Gastrocnemius medialis (tissue), 4 donors: ENCODE data around the gene CROCC. TPM values are rescaled to one million over a fixed set of nuclear protein-coding genes. Genes with fewer than 3 reads are reported as not detected.
"Not testable (repeated sequence)": the region's sequence is repeated elsewhere in the genome, so short reads cannot be mapped to it uniquely, and the experiment has no call there.

Source experiments
- ATAC-seq, 2 donors: fragments of 150-250 bp; one replicate each; pipeline ENCODE4 v1.9.1; 2016
- DNase-seq, 2 donors: peaks; one replicate each; pipeline ENCODE4 v3.0.0-alpha.2; 2019
- H3K27ac ChIP-seq, 4 donors: fragments of 200-600 bp; sonication (generic); 1 replicate in 1 of 4; 2 replicates in 3 of 4; pipeline ENCODE4 v1.5.1; 2016 to 2018; ENCODE audit warnings: mild to moderate bottlenecking in 2 of 4, moderate library complexity in 1 of 4
- H3K27me3 ChIP-seq, 3 donors: fragments of 200-600 bp; sonication (generic) in 2 of 3; 1 replicate in 1 of 3; 2 replicates in 2 of 3; pipeline versions ENCODE4 v1.5.1 to v1.6.0; 2016 to 2019; ENCODE audit warnings: mild to moderate bottlenecking in 1 of 3, moderate library complexity in 1 of 3
- H3K36me3 ChIP-seq, 2 donors: fragments of 200-600 bp; sonication (generic) in 1 of 2; one replicate each; pipeline ENCODE4 v1.5.1; 2017 to 2018
- H3K4me1 ChIP-seq, 2 donors: fragments of 200-600 bp; sonication (generic) in 1 of 2; one replicate each; pipeline ENCODE4 v1.5.1; 2016 to 2017; ENCODE audit warnings: mild to moderate bottlenecking in 2 of 2
- H3K4me3 ChIP-seq, 4 donors: fragments of 200-600 bp; sonication (generic) in 3 of 4; 1 replicate in 1 of 4; 2 replicates in 3 of 4; pipeline ENCODE4 v1.5.1; 2016 to 2019; ENCODE audit warnings: mild to moderate bottlenecking in 2 of 4
- H3K9me3 ChIP-seq, 3 donors: fragments of 200-600 bp; sonication (generic) in 2 of 3; 1 replicate in 1 of 3; 2 replicates in 2 of 3; pipeline ENCODE4 v1.5.1; 2016 to 2019
- CTCF ChIP-seq, 5 experiments: fragments of 450-650 bp in 3 of 5; fragments of 200-600 bp in 2 of 5; sonication (generic) in 2 of 5; IDR thresholded peaks in 4 of 5; conservative IDR thresholded peaks in 1 of 5; 1 replicate in 4 of 5; 2 replicates in 1 of 5; pipeline ENCODE4 v1.5.1; 2016 to 2019; ENCODE audit warnings: antibody characterized with exemption in 5 of 5, mild to moderate bottlenecking in 3 of 5, moderate library complexity in 3 of 5
- POLR2A ChIP-seq, 2 donors: fragments of 450-650 bp; IDR thresholded peaks; one replicate each; pipeline ENCODE4 v1.6.1; 2017; ENCODE audit warnings: antibody characterized with exemption in 2 of 2, mild to moderate bottlenecking in 2 of 2, moderate library complexity in 2 of 2
- in situ Hi-C, 4 donors: fragments of 200-750 bp; cut with MboI; loops; one replicate each; pipeline versions ENCODE4 v1.15.0 to v1.8.0; 2017; ENCODE audit warnings: low sequenced_read_pairs in 4 of 4
- intact Hi-C: fragments of 100-400 bp; cut with DNase I; formaldehyde crosslinking; loops from one replicate; pipeline ENCODE4 v1.15.1; 2023; ENCODE audit warnings: low total_unique reads
- total RNA-seq, 4 donors: library from RNA; depleted of rRNA; stranded (reverse); fragments of >200 nt; gene quantifications; one replicate each; pipeline versions ENCODE4 v1.1.0 to v1.2.3, GENCODE V29; 2016

CROCC gene
- total RNA-seq, 4 donors from 2014 or later: 3.0 to 8.0 (median 5.3) TPM

GRCh38 chr1:16927256-16927655, 5.5 kb downstream of the CROCC start:
- Histone ChIP-seq H3K36me3 (peaks cover 0 to 16% of the 10 kb centered on the region in 2 donors), H3K4me1 (no peaks in the 10 kb centered on the region), H3K27ac (no peak overlapping the region), H3K9me3 (no peaks in the 10 kb centered on the region), H3K27me3 (no peaks in the 10 kb centered on the region), H3K4me3 (no peak overlapping the region)
- in situ Hi-C loops (no loop called here), intact Hi-C loops (no loop called here)
- DNase-seq (no peak), ATAC-seq (no peak)
- TF ChIP-seq CTCF (IDR thresholded peaks at IDR 0.05 in 4 of 5, conservative IDR thresholded peaks at IDR 0.05 in 1 of 5): no peak
- TF ChIP-seq POLR2A (IDR thresholded peaks at IDR 0.05): no peak

GRCh38 chr1:16927711-16928485, 6.2 kb downstream of the CROCC start:
- DNase-seq (no peak), ATAC-seq (no peak)
- no peak overlapping the region for H3K4me3 ChIP-seq
- TF ChIP-seq CTCF (IDR thresholded peaks at IDR 0.05 in 4 of 5, conservative IDR thresholded peaks at IDR 0.05 in 1 of 5) (no peak), POLR2A (IDR thresholded peaks at IDR 0.05) (no peak)
- intact Hi-C loops: no loop called here
- H3K27me3 ChIP-seq: no peaks in the 10 kb centered on the region
- H3K4me1 ChIP-seq: no peaks in the 10 kb centered on the region
- peaks cover 0 to 16% of the 10 kb centered on the region in 2 donors for H3K36me3 ChIP-seq
- in situ Hi-C loops: no loop called here
- no peak overlapping the region for H3K27ac ChIP-seq
- H3K9me3 ChIP-seq: no peaks in the 10 kb centered on the region

- intact Hi-C loops, DNase-seq: not testable (repeated sequence)
These were observed 7.7 kb downstream of the CROCC start for GRCh38 chr1:16929146-16930041.

GRCh38 chr1:16931206-16931934, 9.6 kb downstream of the CROCC start:
- H3K27ac ChIP-seq, intact Hi-C loops, H3K4me1 ChIP-seq, ATAC-seq, in situ Hi-C loops, H3K9me3 ChIP-seq, H3K4me3 ChIP-seq, DNase-seq, H3K27me3 ChIP-seq: not testable (repeated sequence)
- H3K36me3 ChIP-seq: peaks cover 0 to 24% of the 10 kb centered on the region in 2 donors

More at GRCh38 chr1:16929146-16930041, 7.7 kb downstream of the CROCC start:
- H3K27ac ChIP-seq, H3K4me3 ChIP-seq, H3K27me3 ChIP-seq, H3K9me3 ChIP-seq, ATAC-seq, H3K4me1 ChIP-seq, in situ Hi-C loops: not testable (repeated sequence)
- peaks cover 0 to 16% of the 10 kb centered on the region in 2 donors for H3K36me3 ChIP-seq

- ATAC-seq, H3K4me3 ChIP-seq, in situ Hi-C loops, DNase-seq, H3K9me3 ChIP-seq, H3K27ac ChIP-seq, H3K27me3 ChIP-seq, H3K4me1 ChIP-seq, intact Hi-C loops: not testable (repeated sequence)
- peaks cover 0 to 39% of the 10 kb centered on the region in 2 donors for H3K36me3 ChIP-seq
These were observed 12.2 kb downstream of the CROCC start for GRCh38 chr1:16933945-16934344.

GRCh38 chr1:16936580-16936979, 14.8 kb downstream of the CROCC start:
- H3K4me3 ChIP-seq, H3K27me3 ChIP-seq, intact Hi-C loops, H3K27ac ChIP-seq, ATAC-seq, in situ Hi-C loops, H3K9me3 ChIP-seq, DNase-seq, H3K4me1 ChIP-seq: not testable (repeated sequence)
- H3K36me3 ChIP-seq: peaks cover 0 to 26% of the 10 kb centered on the region in 2 donors
